Smooth muscle cell (in vitro differentiated cells): ENCODE measurements around the gene PEAR1. TPM values are rescaled to one million over a fixed set of nuclear protein-coding genes. Genes with fewer than 3 reads are reported as not detected.
A peak's percentile ranks its signal among the peaks of the same experiment; 100 is the strongest.

ENCODE experiments used
- DNase-seq: peaks from one replicate; lab custom pipeline; 2025; ENCODE audit not compliant: unreplicated experiment; lab: John Stamatoyannopoulos, UW
- H2AFZ ChIP-seq: fragments of 200-600 bp; sonication (generic); 2 replicates; pipeline ENCODE4 v1.6.0; 2016; ENCODE audit warnings: antibody characterized with exemption, low read depth, mild to moderate bottlenecking
- H3F3A ChIP-seq: fragments of 200-600 bp; sonication (generic); 2 replicates; pipeline ENCODE4 v1.6.0; 2017; ENCODE audit warnings: antibody characterized with exemption, low read depth
- H3K27ac ChIP-seq: fragments of 200-600 bp; sonication (generic); 2 replicates; pipeline ENCODE4 v1.5.1; 2016; ENCODE audit warnings: low read depth, mild to moderate bottlenecking
- H3K27me3 ChIP-seq: fragments of 200-600 bp; sonication (generic); 2 replicates; pipeline ENCODE4 v1.6.1; 2016; ENCODE audit warnings: low read depth, mild to moderate bottlenecking
- H3K36me3 ChIP-seq: fragments of 200-600 bp; sonication (generic); 2 replicates; pipeline ENCODE4 v1.5.1; 2016; ENCODE audit warnings: low read depth
- H3K4me1 ChIP-seq: fragments of 200-600 bp; sonication (generic); 2 replicates; pipeline ENCODE4 v1.5.1; 2016; ENCODE audit warnings: low read depth
- H3K4me2 ChIP-seq: fragments of 200-600 bp; sonication (generic); 2 replicates; pipeline ENCODE4 v1.6.0; 2016; ENCODE audit warnings: mild to moderate bottlenecking
- H3K4me3 ChIP-seq: fragments of 200-600 bp; sonication (generic); 2 replicates; pipeline ENCODE4 v1.5.1; 2016; ENCODE audit warnings: mild to moderate bottlenecking
- H3K79me2 ChIP-seq: fragments of 200-600 bp; sonication (generic); 2 replicates; pipeline ENCODE4 v1.6.0; 2016; ENCODE audit warnings: low read depth, mild to moderate bottlenecking
- H3K9ac ChIP-seq: fragments of 200-600 bp; sonication (generic); 2 replicates; pipeline ENCODE4 v1.6.0; 2016; ENCODE audit warnings: low read depth
- H3K9me3 ChIP-seq: fragments of 200-600 bp; sonication (generic); replicated peaks from 2 replicates; pipeline ENCODE4 v1.5.1; 2016; ENCODE audit warnings: low read depth
- H4K20me1 ChIP-seq: fragments of 200-600 bp; sonication (generic); 2 replicates; pipeline ENCODE4 v1.6.0; 2016; ENCODE audit warnings: low read depth
- CTCF ChIP-seq: fragments of 200-600 bp; sonication (generic); IDR thresholded peaks from 2 replicates; pipeline ENCODE4 v1.5.1; 2017; ENCODE audit warnings: borderline replicate concordance, mild to moderate bottlenecking, antibody characterized with exemption; ENCODE audit not compliant: insufficient read depth, poor library complexity, severe bottlenecking
- WGBS: methylation state at CpG from one replicate; pipeline ENCODE4 v1.1.7; 2016; ENCODE audit warnings: low lambda C conversion rate; 5-methylcytosine and 5-hydroxymethylcytosine counted together
- polyA plus RNA-seq: library from polyadenylated mRNA; unstranded; fragments of >200 nt; fragmentation: Nextera tagmentation; extraction: Ambion mirVana; gene quantifications from 2 replicates; pipeline ENCODE4 v1.2.1, GENCODE V29; 2016
- total RNA-seq: library from RNA; depleted of rRNA; stranded (reverse); fragments of >200 nt; gene quantifications from 2 replicates; pipeline ENCODE4 v1.2.3, GENCODE V29; 2014

PEAR1 gene
- total RNA-seq (2.3 and 2.7 TPM in 2 replicates), polyA plus RNA-seq (3.7 and 4.4 TPM in 2 replicates)

GRCh38 chr1:156893048-156893953, at the start of gene PEAR1:
TSS of gene PEAR1 (plus strand) at chr1:156893718. CDS start at chr1:156903927, 10,209 bp downstream.
- no peaks in the 10 kb centered on the region for H3K36me3 ChIP-seq
- no peaks in the 10 kb centered on the region for H3K27me3 ChIP-seq
- no peaks in the 10 kb centered on the region for H3K9me3 ChIP-seq
- H3F3A ChIP-seq = peaks cover 4% of the 10 kb centered on the region
- DNase-seq = no peak
- no peaks in the 10 kb centered on the region for H3K79me2 ChIP-seq
- H3K27ac ChIP-seq = no peak within 1 kb of the TSS
- H3K9ac ChIP-seq = no peak within 1 kb of the TSS
- no peaks in the 10 kb centered on the region for H4K20me1 ChIP-seq
- WGBS = 21% methylated on average over 37 of the region's 60 CpGs
- peaks cover 8% of the 10 kb centered on the region for H3K4me1 ChIP-seq
- H3K4me2 ChIP-seq = peak within 1 kb of the TSS; percentile 87
- H2AFZ ChIP-seq = no peak within 1 kb of the TSS
- TF ChIP-seq CTCF = no peak
- H3K4me3 ChIP-seq = peak within 1 kb of the TSS; percentile 50

- H3F3A ChIP-seq = no peaks in the 10 kb centered on the region
- TF ChIP-seq CTCF = no peak
- DNase-seq = no peak
- no peaks in the 10 kb centered on the region for H3K36me3 ChIP-seq
- no peak overlapping the region for H3K4me2 ChIP-seq
- H3K4me3 ChIP-seq = no peak overlapping the region
- H3K27me3 ChIP-seq = peaks cover 67% of the 10 kb centered on the region
- no peaks in the 10 kb centered on the region for H3K9me3 ChIP-seq
- WGBS = 72% methylated on average over 6 of the region's 6 CpGs
- H3K4me1 ChIP-seq = peaks cover 20% of the 10 kb centered on the region
- no peaks in the 10 kb centered on the region for H4K20me1 ChIP-seq
- H2AFZ ChIP-seq = no peak overlapping the region
- no peak overlapping the region for H3K27ac ChIP-seq
- H3K9ac ChIP-seq = no peak overlapping the region
- no peaks in the 10 kb centered on the region for H3K79me2 ChIP-seq
Observed at GRCh38 chr1:156844102-156844501, 49.4 kb upstream of the PEAR1 start.

- peak overlapping the region; percentile 44 for H3K4me2 ChIP-seq
- H3K79me2 ChIP-seq = no peaks in the 10 kb centered on the region
- peaks cover 71% of the 10 kb centered on the region for H3K27me3 ChIP-seq
- H3K9ac ChIP-seq = no peak overlapping the region
- 52% methylated on average over 14 of the region's 14 CpGs for WGBS
- no peaks in the 10 kb centered on the region for H3F3A ChIP-seq
- H4K20me1 ChIP-seq = no peaks in the 10 kb centered on the region
- H3K27ac ChIP-seq = no peak overlapping the region
- H3K36me3 ChIP-seq = no peaks in the 10 kb centered on the region
- no peak for TF ChIP-seq CTCF
- H3K4me1 ChIP-seq = peaks cover 16% of the 10 kb centered on the region
- no peaks in the 10 kb centered on the region for H3K9me3 ChIP-seq
- no peak for DNase-seq
- H2AFZ ChIP-seq = no peak overlapping the region
- H3K4me3 ChIP-seq = no peak overlapping the region
Observed at GRCh38 chr1:156844638-156845037, 48.9 kb upstream of the PEAR1 start.
